GM18520 (cell line): Measurements from ENCODE around the gene MEGF6.

ENCODE experiments used
- ATAC-seq: cut with Tn5 transposase; IDR thresholded peaks from one replicate; pipeline ENCODE4 v1.9.1; 2021; ENCODE audit not compliant: unreplicated experiment

The MEGF6 gene

GRCh38 chr1:3525551-3526482 lies 85.5 kb downstream of the MEGF6 start:
- no peak for ATAC-seq

GRCh38 chr1:3524556-3525203 lies 86.6 kb downstream of the MEGF6 start:
- no peak for ATAC-seq

GRCh38 chr1:3523980-3524379 lies 87.3 kb downstream of the MEGF6 start:
- ATAC-seq, result no peak

- ATAC-seq, result no peak
These were observed 88.6 kb downstream of the MEGF6 start for GRCh38 chr1:3522564-3523265.

- ATAC-seq, result no peak
These were observed 89.2 kb downstream of the MEGF6 start for GRCh38 chr1:3522112-3522511.

- no peak for ATAC-seq
These were observed 89.9 kb downstream of the MEGF6 start for GRCh38 chr1:3521426-3521825.

GRCh38 chr1:3520419-3521378 lies 90.6 kb downstream of the MEGF6 start:
- ATAC-seq, result no peak

GRCh38 chr1:3519301-3519885 lies 91.9 kb downstream of the MEGF6 start:
- ATAC-seq, result no peak

GRCh38 chr1:3518756-3519155 lies 92.6 kb downstream of the MEGF6 start:
- no peak for ATAC-seq

GRCh38 chr1:3518256-3518655 lies 93.1 kb downstream of the MEGF6 start:
- ATAC-seq, result no peak

- no peak for ATAC-seq
These were observed 94.2 kb downstream of the MEGF6 start for GRCh38 chr1:3516911-3517675.

GRCh38 chr1:3516481-3516869 lies 94.8 kb downstream of the MEGF6 start:
- no peak for ATAC-seq

- no peak for ATAC-seq
These were observed 95.4 kb downstream of the MEGF6 start for GRCh38 chr1:3515774-3516480.

- no peak for ATAC-seq
These were observed 96.0 kb downstream of the MEGF6 start for GRCh38 chr1:3515272-3515671.

- no peak for ATAC-seq
These were observed 96.9 kb downstream of the MEGF6 start for GRCh38 chr1:3514404-3514803.

- ATAC-seq, result no peak
These were observed 99.5 kb downstream of the MEGF6 start for GRCh38 chr1:3511856-3512255.

GRCh38 chr1:3511306-3511705 lies 100.0 kb downstream of the MEGF6 start:
- ATAC-seq, result no peak

- ATAC-seq, result no peak
These were observed 100.4 kb downstream of the MEGF6 start for GRCh38 chr1:3510956-3511250.
